HepG2 (cell line): Measurements from ENCODE around the gene TMEM219.

ENCODE experiments used
- POLR2A ChIP-seq, 2 experiments: IDR thresholded peaks; 2 replicates each; pipeline ENCODE4 v1.6.1; 2011; ENCODE audit warnings: low read depth in 2 of 2, low read length in 2 of 2, mild to moderate bottlenecking in 1 of 2, moderate library complexity in 1 of 2; ENCODE audit not compliant: insufficient read depth in 1 of 2
- TF ChIP-seq, protein P1 (sequence below): sonication (generic); formaldehyde crosslinking; IDR thresholded peaks from 2 replicates; pipeline ENCODE4 v1.5.0; 2020; ENCODE audit warnings: mild to moderate bottlenecking, missing genetic modification reagents, moderate library complexity

DNA sequence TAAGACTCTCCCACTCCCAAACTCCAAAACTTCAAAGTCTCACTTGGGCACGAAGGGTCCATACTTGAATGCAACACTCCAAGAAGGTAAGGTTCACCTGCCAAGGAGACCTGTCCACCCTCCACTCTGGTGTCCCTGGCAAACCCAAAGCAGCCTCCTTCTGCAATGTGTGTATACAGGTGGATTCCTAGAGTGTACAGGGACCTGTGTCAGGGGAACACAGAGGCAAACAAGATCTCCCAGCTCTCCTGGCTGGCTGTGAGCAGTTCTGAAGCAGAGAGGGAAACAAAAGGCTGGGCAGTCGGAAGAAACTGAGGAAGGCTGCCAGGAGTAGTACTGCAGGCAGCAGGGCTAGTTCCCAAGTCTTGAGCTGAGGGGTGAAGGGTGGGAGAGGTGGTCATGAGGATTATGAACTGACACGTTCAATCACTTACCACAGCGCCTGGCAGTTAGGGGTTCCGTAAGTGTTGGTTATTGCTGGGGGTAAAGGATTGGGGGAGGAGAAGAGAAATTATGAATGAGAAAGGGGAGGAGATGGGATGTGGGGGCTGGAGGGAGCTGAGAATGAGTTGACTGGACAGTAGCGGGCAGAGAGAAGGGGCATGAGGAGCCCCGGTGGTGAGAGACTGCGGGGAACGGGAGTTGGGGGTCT, 36.6 kb upstream of the TMEM219 start:
- TF ChIP-seq, protein P1, sequence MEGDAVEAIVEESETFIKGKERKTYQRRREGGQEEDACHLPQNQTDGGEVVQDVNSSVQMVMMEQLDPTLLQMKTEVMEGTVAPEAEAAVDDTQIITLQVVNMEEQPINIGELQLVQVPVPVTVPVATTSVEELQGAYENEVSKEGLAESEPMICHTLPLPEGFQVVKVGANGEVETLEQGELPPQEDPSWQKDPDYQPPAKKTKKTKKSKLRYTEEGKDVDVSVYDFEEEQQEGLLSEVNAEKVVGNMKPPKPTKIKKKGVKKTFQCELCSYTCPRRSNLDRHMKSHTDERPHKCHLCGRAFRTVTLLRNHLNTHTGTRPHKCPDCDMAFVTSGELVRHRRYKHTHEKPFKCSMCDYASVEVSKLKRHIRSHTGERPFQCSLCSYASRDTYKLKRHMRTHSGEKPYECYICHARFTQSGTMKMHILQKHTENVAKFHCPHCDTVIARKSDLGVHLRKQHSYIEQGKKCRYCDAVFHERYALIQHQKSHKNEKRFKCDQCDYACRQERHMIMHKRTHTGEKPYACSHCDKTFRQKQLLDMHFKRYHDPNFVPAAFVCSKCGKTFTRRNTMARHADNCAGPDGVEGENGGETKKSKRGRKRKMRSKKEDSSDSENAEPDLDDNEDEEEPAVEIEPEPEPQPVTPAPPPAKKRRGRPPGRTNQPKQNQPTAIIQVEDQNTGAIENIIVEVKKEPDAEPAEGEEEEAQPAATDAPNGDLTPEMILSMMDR, result no peak
- TF ChIP-seq POLR2A (IDR thresholded peaks at IDR 0.05; ENCODE audit: insufficient read depth in 1 of 2, low read depth in 2 of 2, low read length in 2 of 2), result no peak
